HCT116 (cell line): ENCODE results near the gene EHF. TPM values are rescaled to one million over a fixed set of nuclear protein-coding genes. Genes with fewer than 3 reads are reported as not detected.

Source experiments
- ATAC-seq: fragments of 200-7000 bp; cut with Tn5 transposase; 2 replicates; pipeline ENCODE4 v1.9.1; 2020; ENCODE audit warnings: mild to moderate bottlenecking, moderate library complexity
- BruUV-seq: library from RNA; stranded (reverse); fragments of 400-500 nt; replicated peaks from 2 replicates; lab custom pipeline; 2021; lab: Mats Ljungman, UMichigan
- CTCF ChIA-PET: fragments of 300-600 bp; sonication (Branson Sonifier 250); formaldehyde crosslinking; loops from one replicate; lab custom pipeline; 2021; ENCODE audit warnings: antibody characterized with exemption; lab: Charles Lee
- POLR2A ChIA-PET: fragments of 300-600, 350-600 bp; sonication (Branson Sonifier 250); formaldehyde crosslinking; loops from one replicate; lab custom pipeline; 2021; ENCODE audit warnings: antibody characterized with exemption; lab: Charles Lee
- RAD21 ChIA-PET, 2 experiments: fragments of 300-600 bp; sonication (Branson Sonifier 250); formaldehyde crosslinking; loops; one replicate each; lab custom pipeline; 2023; ENCODE audit warnings: low total read pairs in 2 of 2; ENCODE audit not compliant: uncharacterized antibody in 2 of 2, unreplicated experiment in 2 of 2, low non-redundant PET in 1 of 2; lab: Charles Lee
- DNase-seq: peaks from one replicate; pipeline ENCODE4 v3.0.0-alpha.2; 2010; ENCODE audit warnings: low read depth, low spot score
- H2AFZ ChIP-seq: fragments of 200-600 bp; shearing (Covaris generic), sonication (generic); 2 replicates; pipeline ENCODE4 v1.6.1; 2017; ENCODE audit warnings: low read depth, mixed run types, mixed read lengths, antibody characterized with exemption, low read length; ENCODE audit not compliant: poor library complexity, severe bottlenecking
- H3K27ac ChIP-seq: 2 replicates; pipeline ENCODE4 v1.5.1; 2012; ENCODE audit warnings: low read depth, low read length
- H3K27me3 ChIP-seq: fragments of 200-600 bp; sonication (generic); 2 replicates; pipeline ENCODE4 v1.6.1; 2016; ENCODE audit warnings: mixed run types, low read length, mixed read lengths; ENCODE audit not compliant: insufficient read depth
- H3K36me3 ChIP-seq, 2 experiments: fragments of 200-500 bp in 1 of 2; fragments of 200-600 bp in 1 of 2; sonication (Bioruptor generic) in 1 of 2; sonication (generic) in 1 of 2; 2 replicates each; pipeline versions ENCODE4 v1.5.1 to v1.6.1; 2014 to 2016; ENCODE audit warnings: low read length in 2 of 2, inconsistent platforms in 1 of 2, mixed read lengths in 1 of 2, mixed run types in 1 of 2; ENCODE audit not compliant: insufficient read depth in 2 of 2, control insufficient read depth in 1 of 2
- H3K4me1 ChIP-seq, 2 experiments: fragments of 200-600 bp in 1 of 2; sonication (generic) in 1 of 2; 2 replicates each; pipeline versions ENCODE4 v1.5.1 to v1.6.1; 2012 to 2017; ENCODE audit warnings: low read length in 2 of 2, inconsistent platforms in 1 of 2, mild to moderate bottlenecking in 1 of 2, mixed read lengths in 1 of 2, mixed run types in 1 of 2, moderate library complexity in 1 of 2; ENCODE audit not compliant: insufficient read depth in 2 of 2, control insufficient read depth in 1 of 2
- H3K4me2 ChIP-seq: fragments of 200-600 bp; sonication (generic); 2 replicates; pipeline ENCODE4 v1.6.1; 2017; ENCODE audit warnings: mixed run types, low read length, mixed read lengths
- H3K4me3 ChIP-seq, 2 experiments: fragments of 200-600 bp in 1 of 2; sonication (generic) in 1 of 2; replicated peaks in 1 of 2; 2 replicates each; pipeline ENCODE4 v1.5.1; 2011 to 2016; ENCODE audit warnings: low read length in 2 of 2, control low read depth in 1 of 2, low read depth in 1 of 2, mild to moderate bottlenecking in 1 of 2, mixed read lengths in 1 of 2, mixed run types in 1 of 2
- H3K79me2 ChIP-seq: fragments of 200-600 bp; sonication (generic); 2 replicates; pipeline ENCODE4 v1.6.1; 2017; ENCODE audit warnings: mild to moderate bottlenecking, mixed run types, low read length, moderate library complexity, mixed read lengths; ENCODE audit not compliant: insufficient read depth
- H3K9ac ChIP-seq: fragments of 200-600 bp; sonication (generic); 2 replicates; pipeline ENCODE4 v1.6.1; 2016; ENCODE audit warnings: low read length, mixed read lengths
- H3K9me2 ChIP-seq: fragments of 200-600 bp; sonication (generic), shearing (Covaris generic); 2 replicates; pipeline ENCODE4 v1.6.1; 2017; ENCODE audit warnings: mixed run types, mild to moderate bottlenecking, moderate library complexity; ENCODE audit not compliant: insufficient read depth
- H3K9me3 ChIP-seq, 2 experiments: fragments of 200-500 bp in 1 of 2; fragments of 200-600 bp in 1 of 2; sonication (Bioruptor generic) in 1 of 2; sonication (generic) in 1 of 2; 2 replicates each; pipeline ENCODE4 v1.6.1; 2014 to 2017; ENCODE audit warnings: low read length in 2 of 2, mixed read lengths in 2 of 2, inconsistent platforms in 1 of 2, low read depth in 1 of 2, mild to moderate bottlenecking in 1 of 2, mixed run types in 1 of 2, moderate library complexity in 1 of 2; ENCODE audit not compliant: control insufficient read depth in 1 of 2, insufficient read depth in 1 of 2
- H4K20me1 ChIP-seq: fragments of 200-600 bp; sonication (generic), shearing (Covaris generic); 2 replicates; pipeline ENCODE4 v1.6.1; 2017; ENCODE audit warnings: mixed run types, mild to moderate bottlenecking, moderate library complexity; ENCODE audit not compliant: insufficient read depth
- TCF7L2 ChIP-seq: IDR thresholded peaks from 2 replicates; pipeline ENCODE4 v1.7.0; 2011; ENCODE audit warnings: borderline replicate concordance, inconsistent platforms; ENCODE audit not compliant: insufficient read depth, insufficient read length; ENCODE audit errors: extremely low read depth
- intact Hi-C: fragments of 100-400 bp; cut with micrococcal nuclease; formaldehyde crosslinking; loops from 2 replicates; pipeline ENCODE4 v1.10.0; 2022
- total RNA-seq: library from RNA; stranded (reverse); gene quantifications from one replicate; pipeline ENCODE4 v1.2.1, GENCODE V29; 2021; ENCODE audit not compliant: unreplicated experiment
- TF ChIP-seq, protein P1 (sequence below), 3 experiments: fragments of 200-600 bp in 1 of 3; sonication (generic) in 1 of 3; IDR thresholded peaks in 2 of 3; conservative IDR thresholded peaks in 1 of 3; 2 replicates each; pipeline ENCODE4 v1.5.1; 2012 to 2017; ENCODE audit warnings: low read depth in 2 of 3, low read length in 2 of 3, antibody characterized with exemption in 1 of 3, borderline replicate concordance in 1 of 3, control low read depth in 1 of 3, mild to moderate bottlenecking in 1 of 3, mixed read lengths in 1 of 3, mixed run types in 1 of 3, moderate library complexity in 1 of 3; ENCODE audit not compliant: insufficient read depth in 1 of 3

Gene EHF
- total RNA-seq, 1 experiment from 2014 or later, result 51.5 TPM

DNA sequence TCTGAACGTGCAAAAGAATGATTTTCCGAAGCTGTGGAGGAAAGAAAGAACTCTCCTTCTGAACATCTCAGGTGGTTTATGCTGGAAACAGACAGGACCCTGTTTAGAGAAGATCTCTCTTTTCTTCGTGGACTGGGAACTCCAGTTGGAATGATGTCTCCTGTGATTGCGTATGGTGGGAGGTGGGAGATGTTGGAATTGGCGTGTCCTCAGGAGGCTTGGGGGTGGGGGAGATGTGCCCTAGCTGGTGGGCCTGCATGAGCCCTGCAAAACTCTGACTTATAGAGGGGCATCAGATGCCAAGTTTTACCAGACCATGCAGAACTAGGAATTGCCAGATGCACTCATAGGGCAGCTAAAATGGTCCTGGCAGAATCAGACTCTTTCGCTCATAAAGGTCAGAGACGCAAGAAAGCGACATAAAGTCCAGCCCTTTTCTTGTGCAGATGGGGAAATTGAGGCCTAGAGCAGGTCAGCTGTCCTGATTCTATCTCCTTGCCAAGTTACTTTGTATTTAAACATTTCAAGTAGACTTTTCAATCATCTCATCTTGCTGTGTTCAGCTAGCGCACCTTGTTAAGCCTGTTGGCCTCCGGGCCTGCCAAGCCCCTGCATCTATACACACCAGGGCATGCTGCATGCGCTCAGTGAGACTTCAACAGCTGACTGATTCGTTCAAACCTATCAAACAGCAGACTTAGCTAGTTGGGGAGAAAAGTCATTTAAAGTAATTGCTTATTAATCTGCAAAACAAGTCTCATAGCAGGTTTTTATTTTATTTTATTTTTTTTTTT lies 34.2 kb upstream of the EHF start:
- TF ChIP-seq, protein P1, sequence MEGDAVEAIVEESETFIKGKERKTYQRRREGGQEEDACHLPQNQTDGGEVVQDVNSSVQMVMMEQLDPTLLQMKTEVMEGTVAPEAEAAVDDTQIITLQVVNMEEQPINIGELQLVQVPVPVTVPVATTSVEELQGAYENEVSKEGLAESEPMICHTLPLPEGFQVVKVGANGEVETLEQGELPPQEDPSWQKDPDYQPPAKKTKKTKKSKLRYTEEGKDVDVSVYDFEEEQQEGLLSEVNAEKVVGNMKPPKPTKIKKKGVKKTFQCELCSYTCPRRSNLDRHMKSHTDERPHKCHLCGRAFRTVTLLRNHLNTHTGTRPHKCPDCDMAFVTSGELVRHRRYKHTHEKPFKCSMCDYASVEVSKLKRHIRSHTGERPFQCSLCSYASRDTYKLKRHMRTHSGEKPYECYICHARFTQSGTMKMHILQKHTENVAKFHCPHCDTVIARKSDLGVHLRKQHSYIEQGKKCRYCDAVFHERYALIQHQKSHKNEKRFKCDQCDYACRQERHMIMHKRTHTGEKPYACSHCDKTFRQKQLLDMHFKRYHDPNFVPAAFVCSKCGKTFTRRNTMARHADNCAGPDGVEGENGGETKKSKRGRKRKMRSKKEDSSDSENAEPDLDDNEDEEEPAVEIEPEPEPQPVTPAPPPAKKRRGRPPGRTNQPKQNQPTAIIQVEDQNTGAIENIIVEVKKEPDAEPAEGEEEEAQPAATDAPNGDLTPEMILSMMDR (IDR thresholded peaks at IDR 0.05 in 2 of 3, conservative IDR thresholded peaks at IDR 0.05 in 1 of 3; ENCODE audit: borderline replicate concordance in 1 of 3, insufficient read depth in 1 of 3, low read depth in 2 of 3, low read length in 2 of 3), result peak in 1 of 3 experiments; percentile 4; a peak in 1 of 6 replicates
- TF ChIP-seq TCF7L2, result no peak
- intact Hi-C loops, result loop anchor here (1.0 to 10.0 kb wide), 6 partner anchors 65 to 806 kb away; no protein-coding TSS in a partner anchor
- Histone ChIP-seq H3K27ac (peak overlapping the region; percentile 2; the same call in 1 of the 2 replicates), H3K4me3 (no peak overlapping the region), H3K36me3 (no peaks in the 10 kb centered on the region), H3K4me1 (peaks cover 7 to 41% of the 10 kb centered on the region in 2 experiments; a peak in 3 of 4 replicates), H3K9me3 (no peaks in the 10 kb centered on the region), H3K27me3 (no peaks in the 10 kb centered on the region), H3K9me2 (no peaks in the 10 kb centered on the region), H3K4me2 (peak overlapping the region; percentile 49), H2AFZ (peak overlapping the region; percentile 73), H3K79me2 (no peaks in the 10 kb centered on the region), H3K9ac (no peak overlapping the region), H4K20me1 (no peaks in the 10 kb centered on the region)
- DNase-seq (no peak), ATAC-seq (peak; percentile 39)
- RAD21 ChIA-PET, result interaction anchor here (0.6 to 2.3 kb wide), 12 partner anchors 14 to 312 kb away, joined by 3 to 10 read pairs (median 4); no protein-coding TSS in a partner anchor
- CTCF ChIA-PET, result interaction anchor here (1.2 to 3.0 kb wide), 19 partner anchors 10 to 329 kb away, joined by 3 to 51 read pairs (median 8); partner anchors contain the start of gene ELF5
- BruUV-seq, result no TSS peak
- POLR2A ChIA-PET, result interaction anchor here (0.6 to 2.1 kb wide), 3 partner anchors 14 to 67 kb away, joined by 3 to 9 read pairs (median 3); no protein-coding TSS in a partner anchor
